H9 (cell line): ENCODE data around the gene CCNC. TPM values are rescaled to one million over a fixed set of nuclear protein-coding genes. Genes with fewer than 3 reads are reported as not detected.

Experiments used
- DNase-seq: peaks from one replicate; pipeline ENCODE4 v3.0.0-alpha.2; 2017
- H2AFZ ChIP-seq: one replicate; pipeline ENCODE4 v1.6.1; 2013; ENCODE audit warnings: mild to moderate bottlenecking, low read length, control low read depth, moderate library complexity
- H2AK5ac ChIP-seq: 2 replicates; pipeline ENCODE4 v1.6.1; 2013; ENCODE audit warnings: low read length, control low read depth, mixed read lengths; ENCODE audit not compliant: insufficient read length
- H2BK120ac ChIP-seq: one replicate; pipeline ENCODE4 v1.6.1; 2013; ENCODE audit warnings: low read depth, mild to moderate bottlenecking, low read length, control low read depth, inconsistent platforms; ENCODE audit not compliant: poor library complexity, severe bottlenecking
- H2BK12ac ChIP-seq: 2 replicates; pipeline ENCODE4 v1.6.1; 2013; ENCODE audit warnings: low read length, control low read depth, mixed read lengths, low read depth; ENCODE audit not compliant: insufficient read length
- H2BK15ac ChIP-seq: 2 replicates; pipeline ENCODE4 v1.6.1; 2013; ENCODE audit warnings: low read depth, low read length, control low read depth
- H2BK20ac ChIP-seq: one replicate; pipeline ENCODE4 v1.6.1; 2013; ENCODE audit warnings: low read depth, mild to moderate bottlenecking, low read length, control low read depth, inconsistent platforms; ENCODE audit not compliant: poor library complexity, severe bottlenecking
- H2BK5ac ChIP-seq: 2 replicates; pipeline ENCODE4 v1.6.1; 2013; ENCODE audit warnings: low read length, control low read depth, mixed read lengths; ENCODE audit not compliant: insufficient read length
- H3K14ac ChIP-seq: 2 replicates; pipeline ENCODE4 v1.6.1; 2013; ENCODE audit warnings: low read length, control low read depth; ENCODE audit not compliant: insufficient read depth
- H3K18ac ChIP-seq: 2 replicates; pipeline ENCODE4 v1.6.1; 2013; ENCODE audit warnings: low read depth, mild to moderate bottlenecking, mixed read lengths, low read length, control low read depth; ENCODE audit not compliant: insufficient read length
- H3K23ac ChIP-seq: 2 replicates; pipeline ENCODE4 v1.6.1; 2013; ENCODE audit warnings: low read length, control low read depth, mixed read lengths, low read depth; ENCODE audit not compliant: insufficient read length
- H3K23me2 ChIP-seq: 2 replicates; pipeline ENCODE4 v1.6.1; 2013; ENCODE audit warnings: low read depth, mild to moderate bottlenecking, mixed read lengths, low read length, control low read depth; ENCODE audit not compliant: insufficient read length, poor library complexity, severe bottlenecking
- H3K27ac ChIP-seq: 2 replicates; pipeline ENCODE4 v1.5.1; 2013; ENCODE audit warnings: low read length, control low read depth, mixed read lengths, low read depth; ENCODE audit not compliant: insufficient read length
- H3K27me3 ChIP-seq: 2 replicates; pipeline ENCODE4 v1.6.1; 2013; ENCODE audit warnings: low read length, control low read depth, inconsistent platforms; ENCODE audit not compliant: insufficient read depth
- H3K4ac ChIP-seq: 2 replicates; pipeline ENCODE4 v1.6.1; 2013; ENCODE audit warnings: low read depth, mild to moderate bottlenecking, control low read depth, inconsistent platforms, low read length, moderate library complexity
- H3K4me1 ChIP-seq: 2 replicates; pipeline ENCODE4 v1.6.1; 2013; ENCODE audit warnings: low read length, control low read depth, inconsistent platforms; ENCODE audit not compliant: insufficient read depth
- H3K4me2 ChIP-seq: 2 replicates; pipeline ENCODE4 v1.6.1; 2013; ENCODE audit warnings: low read length, control low read depth, mixed read lengths; ENCODE audit not compliant: insufficient read length, insufficient read depth
- H3K56ac ChIP-seq: 2 replicates; pipeline ENCODE4 v1.6.1; 2013; ENCODE audit warnings: low read depth, mild to moderate bottlenecking, mixed read lengths, low read length, control low read depth; ENCODE audit not compliant: insufficient read length
- H3K79me1 ChIP-seq: 2 replicates; pipeline ENCODE4 v1.6.1; 2013; ENCODE audit warnings: low read depth, mild to moderate bottlenecking, moderate library complexity, low read length, control low read depth, inconsistent platforms; ENCODE audit not compliant: insufficient read depth, poor library complexity, severe bottlenecking
- H3K79me2 ChIP-seq: 2 replicates; pipeline ENCODE4 v1.6.1; 2013; ENCODE audit warnings: low read length, control low read depth, inconsistent platforms; ENCODE audit not compliant: insufficient read depth
- H3K9ac ChIP-seq: 2 replicates; pipeline ENCODE4 v1.6.1; 2013; ENCODE audit warnings: low read length, control low read depth, mixed read lengths; ENCODE audit not compliant: insufficient read length; ENCODE audit errors: extremely low read depth
- H3K9me3 ChIP-seq: one replicate; pipeline ENCODE4 v1.6.1; 2013; ENCODE audit warnings: low read depth, low read length, inconsistent platforms; ENCODE audit not compliant: control insufficient read depth
- H3T11ph ChIP-seq: one replicate; pipeline ENCODE4 v1.6.1; 2013; ENCODE audit warnings: mild to moderate bottlenecking, low read length, control low read depth, inconsistent platforms
- H4K20me1 ChIP-seq: one replicate; pipeline ENCODE4 v1.6.1; 2013; ENCODE audit not compliant: control insufficient read depth, insufficient read length, insufficient read depth
- H4K5ac ChIP-seq: 2 replicates; pipeline ENCODE4 v1.6.1; 2013; ENCODE audit warnings: low read depth, mild to moderate bottlenecking, mixed read lengths, low read length, control low read depth; ENCODE audit not compliant: insufficient read length
- H4K8ac ChIP-seq: replicated peaks from 2 replicates; pipeline ENCODE4 v1.6.1; 2013; ENCODE audit warnings: low read length, control low read depth, mixed read lengths, low read depth; ENCODE audit not compliant: insufficient read length
- H4K91ac ChIP-seq: 2 replicates; pipeline ENCODE4 v1.6.1; 2013; ENCODE audit warnings: low read depth, mild to moderate bottlenecking, moderate library complexity, mixed read lengths, low read length, control low read depth; ENCODE audit not compliant: insufficient read length
- H3K27ac Mint-ChIP-seq, 3 experiments: 2 replicates in 2 of 3; 3 replicates in 1 of 3; pipeline ENCODE4 v1.8.0; 2020 to 2021; ENCODE audit warnings: mixed read lengths in 3 of 3, mild to moderate bottlenecking in 1 of 3, moderate library complexity in 1 of 3
- H3K27me3 Mint-ChIP-seq: 2 replicates; pipeline ENCODE4 v1.8.0; 2021; ENCODE audit warnings: low read depth, mild to moderate bottlenecking, moderate library complexity, mixed read lengths
- H3K36me3 Mint-ChIP-seq, 3 experiments: 2 replicates in 2 of 3; 3 replicates in 1 of 3; pipeline ENCODE4 v1.8.0; 2020 to 2021; ENCODE audit warnings: low read depth in 3 of 3, mixed read lengths in 3 of 3; ENCODE audit not compliant: insufficient read depth in 1 of 3
- H3K4me1 Mint-ChIP-seq, 2 experiments: 2 replicates each; pipeline ENCODE4 v1.8.0; 2020; ENCODE audit warnings: mixed read lengths in 2 of 2
- H3K4me3 Mint-ChIP-seq, 2 experiments: 2 replicates in 1 of 2; 3 replicates in 1 of 2; pipeline ENCODE4 v1.8.0; 2020 to 2021; ENCODE audit warnings: mild to moderate bottlenecking in 2 of 2, mixed read lengths in 2 of 2, moderate library complexity in 1 of 2
- H3K9me3 Mint-ChIP-seq, 2 experiments: 2 replicates in 1 of 2; 3 replicates in 1 of 2; pipeline ENCODE4 v1.8.0; 2020; ENCODE audit warnings: mild to moderate bottlenecking in 2 of 2, mixed read lengths in 2 of 2, moderate library complexity in 1 of 2
- WGBS: extraction: QIAGEN DNeasy Blood & Tissue Kit; methylation state at CpG from one replicate; pipeline ENCODE4 v1.1.7; 2013; ENCODE audit warnings: missing lambda C conversion rate, low lambda C conversion rate, mixed read lengths; ENCODE audit not compliant: insufficient read length; ENCODE audit errors: extremely low coverage; 5-methylcytosine and 5-hydroxymethylcytosine counted together
- total RNA-seq: library from RNA; stranded (reverse); gene quantifications from 2 replicates; pipeline ENCODE4 v1.2.1, GENCODE V29; 2021
- TF ChIP-seq, protein P1 (sequence below): fragments of 200-600 bp; sonication (generic); conservative IDR thresholded peaks from 3 replicates; pipeline ENCODE4 v1.8.0; 2021; ENCODE audit warnings: antibody characterized with exemption, mild to moderate bottlenecking

Gene CCNC
- total RNA-seq, 1 experiment from 2014 or later = 112 TPM

DNA sequence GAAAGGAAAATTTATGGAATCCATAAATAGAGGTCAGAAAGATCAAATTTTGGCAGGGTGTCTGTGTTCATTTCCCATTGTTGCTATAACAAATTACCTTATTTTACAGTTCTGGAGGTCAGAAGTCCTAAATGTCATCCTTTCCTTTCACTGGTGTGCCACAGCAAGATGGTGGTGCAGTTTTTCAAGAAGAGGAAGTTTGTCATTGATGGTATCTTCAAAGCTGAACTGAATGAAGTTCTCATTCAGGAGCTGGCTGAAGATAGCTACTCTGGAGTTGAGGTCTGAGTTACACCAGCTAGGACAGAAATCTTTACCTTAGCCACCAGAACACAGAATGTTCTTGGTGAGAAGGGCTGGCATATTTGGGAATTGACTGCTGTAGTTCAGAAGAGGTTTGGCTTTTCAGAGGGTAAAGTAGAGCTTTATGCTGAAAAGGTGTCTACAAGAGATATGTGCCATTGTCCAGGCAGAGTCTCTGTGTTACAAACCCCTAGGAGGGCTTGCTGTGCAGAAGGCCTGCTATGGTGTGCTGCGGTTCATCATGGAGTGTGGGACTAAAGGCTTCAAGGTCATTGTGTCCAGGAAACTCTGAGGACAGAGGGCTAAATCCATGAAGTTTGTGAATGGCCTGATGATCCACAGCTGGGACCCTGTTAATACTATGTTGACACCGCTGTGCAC is 7.2 kb upstream of the CCNC start:
- no peaks in the 10 kb centered on the region for H3K27me3 ChIP-seq
- H3K9ac ChIP-seq = no peak overlapping the region
- no peak overlapping the region for H3K27ac ChIP-seq
- no peak overlapping the region for H2AK5ac ChIP-seq
- TF ChIP-seq, protein P1, sequence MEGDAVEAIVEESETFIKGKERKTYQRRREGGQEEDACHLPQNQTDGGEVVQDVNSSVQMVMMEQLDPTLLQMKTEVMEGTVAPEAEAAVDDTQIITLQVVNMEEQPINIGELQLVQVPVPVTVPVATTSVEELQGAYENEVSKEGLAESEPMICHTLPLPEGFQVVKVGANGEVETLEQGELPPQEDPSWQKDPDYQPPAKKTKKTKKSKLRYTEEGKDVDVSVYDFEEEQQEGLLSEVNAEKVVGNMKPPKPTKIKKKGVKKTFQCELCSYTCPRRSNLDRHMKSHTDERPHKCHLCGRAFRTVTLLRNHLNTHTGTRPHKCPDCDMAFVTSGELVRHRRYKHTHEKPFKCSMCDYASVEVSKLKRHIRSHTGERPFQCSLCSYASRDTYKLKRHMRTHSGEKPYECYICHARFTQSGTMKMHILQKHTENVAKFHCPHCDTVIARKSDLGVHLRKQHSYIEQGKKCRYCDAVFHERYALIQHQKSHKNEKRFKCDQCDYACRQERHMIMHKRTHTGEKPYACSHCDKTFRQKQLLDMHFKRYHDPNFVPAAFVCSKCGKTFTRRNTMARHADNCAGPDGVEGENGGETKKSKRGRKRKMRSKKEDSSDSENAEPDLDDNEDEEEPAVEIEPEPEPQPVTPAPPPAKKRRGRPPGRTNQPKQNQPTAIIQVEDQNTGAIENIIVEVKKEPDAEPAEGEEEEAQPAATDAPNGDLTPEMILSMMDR = no peak
- Mint-ChIP-seq H3K27me3 (peaks cover 74% of the 10 kb centered on the region), H3K36me3 (no peaks in the 10 kb centered on the region), H3K27ac (no peak overlapping the region), H3K9me3 (peaks cover 0 to 4% of the 10 kb centered on the region in 2 experiments; a peak in 2 of 5 replicates), H3K4me1 (no peaks in the 10 kb centered on the region), H3K4me3 (no peak overlapping the region)
- H2AFZ ChIP-seq = no peak overlapping the region
- H3K14ac ChIP-seq = no peak overlapping the region
- no peak overlapping the region for H3K4ac ChIP-seq
- H3K23ac ChIP-seq = no peak overlapping the region
- no peaks in the 10 kb centered on the region for H3K9me3 ChIP-seq
- H3K79me2 ChIP-seq = no peaks in the 10 kb centered on the region
- H3K23me2 ChIP-seq = no peaks in the 10 kb centered on the region
- H4K8ac ChIP-seq = no peak overlapping the region
- no peak overlapping the region for H3K56ac ChIP-seq
- H2BK15ac ChIP-seq = no peak overlapping the region
- no peak overlapping the region for H3T11ph ChIP-seq
- no peak overlapping the region for H3K4me2 ChIP-seq
- H2BK20ac ChIP-seq = no peak overlapping the region
- H2BK5ac ChIP-seq = no peak overlapping the region
- H4K91ac ChIP-seq = no peak overlapping the region
- H3K18ac ChIP-seq = no peak overlapping the region
- no peaks in the 10 kb centered on the region for H3K79me1 ChIP-seq
- no peak overlapping the region for H2BK12ac ChIP-seq
- H3K4me1 ChIP-seq = no peaks in the 10 kb centered on the region
- no peaks in the 10 kb centered on the region for H4K20me1 ChIP-seq
- H4K5ac ChIP-seq = no peak overlapping the region
- no CpG with 5 or more reads among the region's 2 CpGs for WGBS
- DNase-seq = no peak
- H2BK120ac ChIP-seq = no peak overlapping the region
